Measurements from ENCODE around the gene ADRM1.

Gene ADRM1

DNA sequence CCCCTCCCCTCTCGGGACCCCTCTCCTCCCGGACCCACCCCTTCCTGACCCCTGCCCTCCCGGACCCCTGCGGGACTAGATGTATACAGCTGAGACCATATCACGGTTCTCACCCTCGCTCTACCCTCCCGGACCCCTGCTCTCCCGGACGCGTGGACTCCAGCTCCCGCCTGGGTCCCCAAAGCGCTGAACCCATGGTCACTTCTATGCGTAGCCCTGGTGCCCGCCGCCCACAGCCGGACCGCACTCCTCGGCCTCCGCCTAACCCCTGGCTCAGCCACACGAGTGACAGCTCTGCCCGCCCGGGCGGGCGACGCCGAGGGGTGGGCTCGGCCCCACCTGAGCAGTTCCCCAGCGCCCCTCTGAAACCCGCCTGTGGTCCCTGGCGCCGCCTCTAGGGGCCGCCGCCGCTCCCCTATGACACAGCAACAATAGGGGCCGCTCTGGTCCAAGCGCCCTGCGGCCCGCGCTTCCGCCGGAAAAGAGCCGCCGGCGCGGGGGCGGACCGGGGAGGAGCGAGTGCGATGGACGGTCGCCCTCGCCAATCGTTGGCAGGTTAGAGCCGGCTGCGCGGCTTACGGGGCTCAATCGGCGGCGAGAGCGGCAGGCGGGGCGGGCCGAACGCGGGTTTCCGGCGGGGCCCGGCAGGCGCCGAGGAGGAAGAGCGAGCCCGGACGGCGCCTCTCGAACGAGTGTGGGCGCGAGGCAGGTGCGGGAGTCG lies at the start of gene ADRM1:
Gene ADRM1, plus strand, starts transcription at position 657 of the 721 bp plus-strand sequence. CDS start 572 bp downstream, outside the sequence.
- in situ Hi-C loops (cut with HindIII; ENCODE audit: low sequenced_read_pairs) = no loop called here

DNA sequence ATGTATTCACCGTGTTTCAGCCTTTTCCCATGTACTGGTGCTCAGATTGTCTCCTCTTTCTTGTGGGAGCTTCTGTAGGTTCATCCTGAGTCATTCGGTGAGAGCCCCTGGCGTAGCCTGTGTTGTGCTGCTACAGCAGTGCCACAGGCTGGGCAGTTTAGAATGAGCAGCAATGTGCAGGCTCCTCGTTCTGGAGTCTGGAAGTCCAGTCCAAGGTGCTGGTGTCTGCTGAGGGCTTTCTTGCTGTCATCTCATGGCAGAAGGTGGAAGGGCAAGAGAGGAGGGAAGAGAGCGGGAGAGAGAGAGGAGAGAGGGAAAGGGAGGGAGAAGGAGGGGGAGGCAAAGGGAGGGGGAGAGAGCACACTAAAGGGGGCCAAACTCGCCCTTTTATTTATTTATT lies 49.4 kb upstream of the ADRM1 start:
- in situ Hi-C loops (cut with HindIII; ENCODE audit: low sequenced_read_pairs) = no loop called here

DNA sequence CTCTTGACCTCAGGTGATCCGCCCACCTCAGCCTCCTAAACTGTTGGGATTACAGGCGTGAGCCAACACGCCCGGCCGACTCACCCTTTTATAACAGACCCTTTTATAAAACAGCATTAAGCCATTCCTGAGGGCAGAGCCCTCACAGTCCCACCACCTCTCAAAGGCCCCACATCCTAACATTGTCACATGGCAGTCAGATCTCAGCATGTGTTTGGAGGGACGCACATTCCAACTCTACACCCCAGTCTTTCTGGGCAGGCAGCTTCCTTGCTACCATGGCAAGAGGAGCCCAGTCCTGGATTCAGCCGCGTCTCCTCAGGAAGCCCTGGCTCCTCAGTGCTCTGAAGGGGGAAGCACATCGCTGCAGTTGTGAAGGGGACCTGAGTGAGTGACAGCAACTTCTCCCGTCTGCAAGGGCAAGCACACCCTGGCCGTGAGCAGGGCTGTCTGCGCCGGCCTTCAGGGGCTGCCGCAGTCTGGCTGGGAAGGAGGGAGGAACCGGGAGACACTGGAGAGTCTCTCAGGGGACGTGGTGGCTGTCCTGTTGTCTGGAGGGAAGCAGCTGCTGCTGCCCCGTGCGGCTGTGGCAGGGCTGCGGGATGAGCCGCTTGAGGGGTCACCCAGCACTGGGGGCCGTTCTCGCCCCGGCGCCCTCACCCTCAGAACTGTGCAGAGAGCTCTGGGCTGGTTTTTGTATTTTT lies 48.6 kb upstream of the ADRM1 start:
- in situ Hi-C loops (cut with HindIII; ENCODE audit: low sequenced_read_pairs) = no loop called here

- in situ Hi-C loops (cut with HindIII; ENCODE audit: low sequenced_read_pairs) = no loop called here
Measured at GRCh38 chr20:62255976-62256375, 46.8 kb upstream of the ADRM1 start.

- in situ Hi-C loops (cut with HindIII; ENCODE audit: low sequenced_read_pairs) = no loop called here
Measured at GRCh38 chr20:62258499-62259293, 44.1 kb upstream of the ADRM1 start.

DNA sequence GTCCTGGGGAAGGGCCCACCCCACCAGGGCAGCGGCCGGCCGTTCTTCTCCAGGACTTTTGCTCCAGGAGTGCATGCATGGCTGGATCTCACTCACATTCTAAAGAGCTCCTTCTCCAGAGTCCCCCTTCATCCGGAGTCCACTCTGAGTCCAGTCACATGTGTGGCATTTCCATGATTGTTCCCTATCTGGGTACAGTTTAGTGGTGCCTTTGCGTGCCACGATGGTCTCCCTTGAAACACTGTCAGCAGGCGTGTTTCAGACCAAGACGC lies 43.6 kb upstream of the ADRM1 start:
- in situ Hi-C loops (cut with HindIII; ENCODE audit: low sequenced_read_pairs) = no loop called here

GRCh38 chr20:62262064-62262463 lies 40.7 kb upstream of the ADRM1 start:
- in situ Hi-C loops (cut with HindIII; ENCODE audit: low sequenced_read_pairs) = no loop called here

GRCh38 chr20:62263396-62263795 lies 39.4 kb upstream of the ADRM1 start:
- in situ Hi-C loops (cut with HindIII; ENCODE audit: low sequenced_read_pairs) = no loop called here

DNA sequence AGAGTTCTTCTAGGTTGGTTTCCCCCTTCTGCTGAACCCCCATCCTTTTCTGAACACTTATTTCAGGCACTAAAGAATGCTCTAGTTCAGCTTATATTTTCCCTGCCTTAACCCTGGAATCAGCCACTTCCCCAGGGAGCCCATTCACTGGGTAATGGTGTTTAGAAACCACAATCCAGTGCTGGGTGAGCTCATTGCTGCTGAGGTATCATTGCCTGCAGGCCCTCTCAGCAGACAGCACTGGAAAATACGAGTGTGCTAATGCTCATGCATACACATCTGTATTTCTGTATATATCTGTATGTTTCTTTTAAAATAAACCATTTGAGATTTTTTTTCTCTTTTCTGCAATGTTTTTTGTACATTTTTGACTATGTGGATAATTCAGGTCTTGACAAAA lies 37.4 kb upstream of the ADRM1 start:
- in situ Hi-C loops (cut with HindIII; ENCODE audit: low sequenced_read_pairs) = no loop called here

DNA sequence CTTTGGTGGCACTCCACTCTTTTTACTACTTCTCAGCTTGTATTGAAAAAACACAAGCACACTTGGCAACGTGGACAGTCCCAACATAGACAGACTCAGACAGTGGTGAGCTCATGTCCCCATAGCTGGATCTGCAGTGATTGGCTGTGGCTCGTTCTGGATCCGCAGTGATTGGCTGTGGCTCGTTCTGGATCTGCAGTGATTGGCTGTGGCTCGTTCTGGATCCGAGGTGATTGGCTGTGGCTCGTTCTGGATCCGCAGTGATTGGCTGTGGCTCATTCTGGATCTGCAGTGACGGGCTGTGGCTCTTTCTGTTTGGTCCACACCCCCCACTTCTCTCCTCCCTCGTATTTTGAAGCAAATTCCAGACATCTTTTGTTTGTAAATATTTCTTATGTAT lies 36.5 kb upstream of the ADRM1 start:
- in situ Hi-C loops (cut with HindIII; ENCODE audit: low sequenced_read_pairs) = no loop called here

GRCh38 chr20:62266851-62267250 lies 35.9 kb upstream of the ADRM1 start:
- in situ Hi-C loops (cut with HindIII; ENCODE audit: low sequenced_read_pairs) = no loop called here

DNA sequence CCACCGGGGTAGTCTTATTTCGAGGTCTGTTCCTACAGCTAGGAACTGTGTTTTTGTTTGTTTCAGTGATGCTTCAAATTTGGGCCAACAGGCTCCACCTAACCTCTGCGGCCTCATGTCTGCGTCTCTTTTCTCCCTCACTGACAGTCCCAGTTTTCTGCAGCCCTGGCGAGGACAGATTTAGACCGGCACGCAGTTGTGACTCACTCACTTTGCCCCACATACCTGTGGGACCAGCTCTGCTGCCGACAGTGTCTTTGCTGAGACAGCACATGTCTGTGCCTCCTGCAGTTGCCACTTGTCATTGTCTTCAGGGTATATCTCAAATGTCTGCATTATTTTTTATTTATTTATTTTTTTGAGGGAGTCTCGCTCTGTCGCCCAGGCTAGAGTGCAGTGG lies 35.3 kb upstream of the ADRM1 start:
- in situ Hi-C loops (cut with HindIII; ENCODE audit: low sequenced_read_pairs) = no loop called here

DNA sequence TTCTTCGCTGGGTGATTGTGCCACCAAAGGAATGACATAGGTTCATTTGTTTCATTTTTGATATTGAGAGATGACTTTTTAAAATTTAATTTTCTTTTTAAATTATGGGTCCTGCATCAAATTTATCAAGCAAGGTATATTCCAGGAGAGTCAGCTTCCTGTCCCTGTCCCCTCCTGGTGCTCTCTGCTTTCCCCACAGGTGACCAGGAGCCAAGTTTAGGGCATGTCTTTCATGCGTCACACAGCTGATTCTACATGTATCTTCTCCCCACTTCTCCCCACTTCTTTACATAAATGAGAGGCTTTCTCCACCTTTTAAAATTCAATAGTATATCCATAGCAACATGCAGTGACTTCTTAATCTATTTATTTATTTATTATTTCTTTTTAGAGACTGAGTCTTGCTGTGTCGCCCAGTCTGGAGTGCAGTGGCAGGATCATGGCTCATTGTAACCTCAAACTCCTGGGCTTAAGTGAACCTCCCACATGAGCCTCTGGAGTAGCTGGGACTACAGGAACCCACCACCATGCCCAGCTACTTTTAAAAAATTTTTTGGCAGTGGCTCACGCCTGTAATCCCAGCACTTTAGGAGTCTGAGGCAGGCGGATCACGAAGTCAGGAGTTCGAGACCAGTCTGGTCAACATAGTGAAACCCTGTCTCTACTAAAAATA lies 34.4 kb upstream of the ADRM1 start:
- in situ Hi-C loops (cut with HindIII; ENCODE audit: low sequenced_read_pairs) = no loop called here

DNA sequence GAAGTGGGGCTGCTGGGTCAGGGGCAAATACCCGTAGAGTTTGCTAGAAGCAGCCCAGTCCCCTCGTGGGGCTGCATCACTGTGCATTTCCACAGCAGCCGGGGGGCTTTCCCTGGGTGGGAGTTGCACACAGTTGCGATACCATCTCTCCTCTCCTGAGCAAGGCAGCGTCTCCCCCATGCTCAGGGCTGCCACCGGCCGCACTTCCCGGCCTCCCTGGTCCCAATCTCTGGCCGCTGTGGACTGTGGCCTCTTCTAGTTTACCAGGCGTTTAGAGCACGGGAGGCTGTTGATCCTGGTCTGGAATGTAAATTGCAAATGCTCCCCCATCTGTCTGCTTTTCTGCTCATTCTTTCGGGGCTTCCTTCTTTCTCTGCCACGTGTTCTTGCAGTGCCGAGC lies 33.4 kb upstream of the ADRM1 start:
- in situ Hi-C loops (cut with HindIII; ENCODE audit: low sequenced_read_pairs) = no loop called here

DNA sequence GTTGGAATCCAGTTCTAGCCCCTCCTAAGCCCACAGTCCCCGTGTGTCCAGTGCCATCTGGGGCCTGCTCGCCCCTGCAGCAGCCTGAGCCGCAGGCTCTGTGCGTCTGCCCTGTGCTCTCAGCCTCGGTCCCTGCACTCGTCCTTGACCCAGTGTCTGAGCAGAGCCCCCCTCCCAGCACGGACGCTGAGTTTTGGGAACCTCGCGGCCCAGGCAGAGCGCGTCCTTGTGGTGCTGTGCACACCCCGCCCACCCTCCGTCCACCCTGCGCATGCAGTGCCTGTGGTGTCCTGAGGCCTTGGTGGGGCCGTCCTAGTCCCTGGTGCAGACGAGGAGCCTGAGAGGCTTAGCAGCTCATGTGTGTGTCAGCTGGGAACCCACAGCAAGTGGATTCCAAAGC lies 32.9 kb upstream of the ADRM1 start:
- in situ Hi-C loops (cut with HindIII; ENCODE audit: low sequenced_read_pairs) = no loop called here

- in situ Hi-C loops (cut with HindIII; ENCODE audit: low sequenced_read_pairs) = no loop called here
Measured at GRCh38 chr20:62272200-62272599, 30.6 kb upstream of the ADRM1 start.

DNA sequence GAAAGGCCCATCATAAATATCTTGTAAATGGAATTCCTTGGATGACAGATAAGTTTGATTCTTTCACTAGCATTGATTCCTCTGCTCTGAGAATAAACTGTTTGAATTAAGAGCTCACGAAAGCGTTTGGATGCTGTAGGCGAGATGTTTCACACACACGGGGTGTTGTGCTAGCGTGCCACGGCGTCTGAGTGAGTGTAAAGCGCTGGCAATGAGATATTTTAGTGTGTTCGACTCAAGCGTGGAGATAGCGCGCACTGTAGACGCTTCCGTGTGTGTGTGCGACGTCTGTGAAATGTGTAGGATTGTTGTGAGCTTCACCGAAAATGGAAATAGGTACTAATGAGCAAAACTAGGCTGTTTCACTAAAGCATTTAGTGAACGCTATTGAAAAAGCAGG lies 29.4 kb upstream of the ADRM1 start:
- in situ Hi-C loops (cut with HindIII; ENCODE audit: low sequenced_read_pairs) = no loop called here

- in situ Hi-C loops (cut with HindIII; ENCODE audit: low sequenced_read_pairs) = no loop called here
Measured at GRCh38 chr20:62274332-62274950, 28.4 kb upstream of the ADRM1 start.

- in situ Hi-C loops (cut with HindIII; ENCODE audit: low sequenced_read_pairs) = loop anchor here (25.0 kb wide), 3 partner anchors 112 to 487 kb away; partner anchors contain the start of gene RPS21
Measured at GRCh38 chr20:62275219-62275618, 27.6 kb upstream of the ADRM1 start.

DNA sequence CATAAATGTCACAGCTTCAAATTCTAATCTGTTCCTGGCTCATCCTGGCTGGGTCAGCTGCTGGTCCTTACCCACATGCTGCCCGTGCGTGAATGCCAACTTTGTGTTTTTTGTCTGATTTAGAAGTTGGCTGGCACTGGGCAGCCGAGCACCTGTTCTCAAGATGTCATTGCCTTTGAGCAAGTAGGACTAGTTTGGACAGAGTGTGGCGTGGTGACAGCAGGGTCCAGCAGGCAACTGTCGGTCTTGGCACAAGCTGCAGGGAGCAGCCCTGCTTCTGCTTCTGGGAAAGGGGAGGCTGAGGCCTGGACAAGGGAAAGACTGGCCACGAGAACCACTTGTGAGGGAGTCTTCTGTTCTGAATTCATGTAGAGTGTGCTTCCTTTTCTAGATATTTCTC lies 26.4 kb upstream of the ADRM1 start:
- in situ Hi-C loops (cut with HindIII; ENCODE audit: low sequenced_read_pairs) = loop anchor here (25.0 kb wide), 3 partner anchors 111 to 486 kb away; partner anchors contain the start of gene RPS21

DNA sequence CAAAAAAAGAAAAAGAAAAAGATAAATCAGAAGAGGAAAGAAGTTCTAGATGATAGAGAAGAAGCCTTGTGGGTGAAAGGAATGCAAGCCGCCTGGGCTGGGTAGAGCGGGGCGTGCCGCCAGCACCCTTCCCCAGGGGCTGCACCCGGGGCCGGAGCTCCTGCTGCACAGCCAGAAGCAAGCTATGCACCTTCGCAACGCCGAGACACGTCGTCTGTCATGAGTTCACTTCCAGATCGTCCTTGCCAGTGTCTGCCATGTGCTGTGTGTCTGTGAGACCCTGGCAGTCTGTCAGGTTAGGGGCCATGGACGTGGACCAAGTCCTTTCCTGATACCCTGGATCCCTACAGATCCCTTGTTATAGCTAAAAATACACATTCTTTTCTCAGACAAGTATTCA lies 25.5 kb upstream of the ADRM1 start:
- in situ Hi-C loops (cut with HindIII; ENCODE audit: low sequenced_read_pairs) = loop anchor here (25.0 kb wide), 3 partner anchors 110 to 485 kb away; partner anchors contain the start of gene RPS21
